BLaER1 (cell line): Measurements from ENCODE around the gene CDC25B.

ENCODE experiments used
- H3K27ac ChIP-seq: shearing (Covaris generic); formaldehyde crosslinking; 2 replicates; pipeline ENCODE4 v1.8.1; 2022
- H3K27me3 ChIP-seq: shearing (Covaris generic); formaldehyde crosslinking; 2 replicates; pipeline ENCODE4 v1.8.1; 2022
- H3K36me3 ChIP-seq: shearing (Covaris generic); formaldehyde crosslinking; 2 replicates; pipeline ENCODE4 v1.8.1; 2022
- H3K4me1 ChIP-seq: shearing (Covaris generic); formaldehyde crosslinking; 2 replicates; pipeline ENCODE4 v1.8.1; 2022
- H3K4me2 ChIP-seq: shearing (Covaris generic); formaldehyde crosslinking; 2 replicates; pipeline ENCODE4 v1.8.1; 2022
- H3K4me3 ChIP-seq: shearing (Covaris generic); formaldehyde crosslinking; 2 replicates; pipeline ENCODE4 v1.8.1; 2022
- H3K9ac ChIP-seq: shearing (Covaris generic); formaldehyde crosslinking; 2 replicates; pipeline ENCODE4 v1.8.1; 2022
- H3K9me3 ChIP-seq: shearing (Covaris generic); formaldehyde crosslinking; 2 replicates; pipeline ENCODE4 v1.8.1; 2022
- H4K20me1 ChIP-seq: shearing (Covaris generic); formaldehyde crosslinking; 2 replicates; pipeline ENCODE4 v1.8.1; 2022
- Cebpa-rat ChIP-seq: shearing (Covaris generic); IDR thresholded peaks from 2 replicates; pipeline ENCODE4 v1.8.1; 2022

The CDC25B gene

DNA sequence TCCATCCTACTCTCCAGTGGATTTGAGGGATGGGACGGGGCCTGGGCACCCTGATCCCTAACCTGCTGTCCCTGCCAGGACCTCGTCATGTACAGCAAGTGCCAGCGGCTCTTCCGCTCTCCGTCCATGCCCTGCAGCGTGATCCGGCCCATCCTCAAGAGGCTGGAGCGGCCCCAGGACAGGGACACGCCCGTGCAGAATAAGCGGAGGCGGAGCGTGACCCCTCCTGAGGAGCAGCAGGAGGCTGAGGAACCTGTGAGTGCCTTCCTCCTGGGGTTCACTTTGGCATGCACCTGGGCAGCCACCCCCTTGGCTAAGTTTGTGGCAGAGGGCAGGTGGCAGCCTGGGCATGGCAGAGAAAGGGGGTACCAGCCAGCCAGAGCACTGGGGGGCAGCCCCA is 5.7 kb downstream of the CDC25B start:
- Histone ChIP-seq H4K20me1 (peaks cover 2% of the 10 kb centered on the region; the same call in 1 of the 2 replicates), H3K9ac (no peak overlapping the region), H3K4me3 (no peak overlapping the region), H3K4me1 (peaks cover 77% of the 10 kb centered on the region), H3K27me3 (no peaks in the 10 kb centered on the region), H3K4me2 (peak overlapping the region; percentile 67), H3K36me3 (peaks cover 79% of the 10 kb centered on the region), H3K9me3 (no peaks in the 10 kb centered on the region), H3K27ac (peak overlapping the region; percentile 24; the same call in 1 of the 2 replicates)
- no peak for TF ChIP-seq Cebpa-rat

DNA sequence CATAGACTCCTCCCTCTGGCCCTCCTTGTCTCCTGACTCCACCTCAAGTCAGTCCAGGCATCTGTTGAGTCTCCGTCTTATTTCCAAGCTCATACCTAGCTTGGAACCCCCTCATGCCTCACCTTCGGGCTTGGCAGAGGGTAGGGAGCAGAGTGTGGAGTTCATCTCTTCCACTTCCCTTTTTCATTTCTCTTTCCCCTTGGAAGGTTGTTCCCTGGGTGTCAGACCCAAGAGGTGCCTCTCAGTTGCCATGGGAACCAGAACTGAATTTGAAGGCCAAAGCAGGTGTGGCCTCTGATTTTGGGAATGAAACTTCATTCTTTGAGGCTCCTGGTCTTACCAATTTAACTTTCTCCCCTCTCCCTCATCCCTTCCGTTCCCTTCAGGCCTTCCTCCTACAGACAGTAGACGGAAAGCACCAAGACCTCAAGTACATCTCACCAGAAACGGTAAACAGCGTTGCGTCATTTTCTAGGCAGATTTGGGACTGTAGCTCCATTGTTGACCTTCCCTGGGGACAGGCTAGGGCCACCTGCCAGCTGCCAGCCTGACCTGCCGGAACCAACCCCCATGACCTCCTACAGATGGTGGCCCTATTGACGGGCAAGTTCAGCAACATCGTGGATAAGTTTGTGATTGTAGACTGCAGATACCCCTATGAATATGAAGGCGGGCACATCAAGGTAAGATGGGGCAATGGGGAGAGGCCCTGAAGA is 6.6 kb downstream of the CDC25B start:
- Histone ChIP-seq H3K4me3 (no peak overlapping the region), H3K27ac (peak overlapping the region; percentile 24), H3K9ac (no peak overlapping the region; the same call in 1 of the 2 replicates), H3K9me3 (no peaks in the 10 kb centered on the region), H4K20me1 (no peaks in the 10 kb centered on the region), H3K4me1 (peaks cover 77% of the 10 kb centered on the region), H3K4me2 (peak overlapping the region; percentile 67), H3K36me3 (peaks cover 72% of the 10 kb centered on the region), H3K27me3 (no peaks in the 10 kb centered on the region)
- peak; percentile 50; the same call in 1 of the 2 replicates for TF ChIP-seq Cebpa-rat

DNA sequence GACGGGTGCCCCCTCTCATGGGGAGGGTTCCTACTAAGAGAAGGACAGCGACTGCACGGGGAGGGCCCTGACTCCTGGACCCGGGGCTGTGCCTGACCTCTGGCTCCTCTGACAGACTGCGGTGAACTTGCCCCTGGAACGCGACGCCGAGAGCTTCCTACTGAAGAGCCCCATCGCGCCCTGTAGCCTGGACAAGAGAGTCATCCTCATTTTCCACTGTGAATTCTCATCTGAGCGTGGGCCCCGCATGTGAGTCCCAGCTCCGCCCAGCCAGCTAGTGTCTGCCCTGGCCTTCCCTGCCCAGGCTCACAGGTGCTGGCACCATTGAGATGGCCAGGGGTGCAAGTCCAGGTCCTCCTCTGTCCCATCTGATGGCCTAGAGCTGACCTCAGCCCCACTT is 7.2 kb downstream of the CDC25B start:
- H3K27me3 ChIP-seq = no peaks in the 10 kb centered on the region
- TF ChIP-seq Cebpa-rat = no peak
- peak overlapping the region; percentile 67 for H3K4me2 ChIP-seq
- no peaks in the 10 kb centered on the region for H4K20me1 ChIP-seq
- no peak overlapping the region for H3K4me3 ChIP-seq
- H3K27ac ChIP-seq = peak overlapping the region; percentile 24; the same call in 1 of the 2 replicates
- no peak overlapping the region for H3K9ac ChIP-seq
- H3K36me3 ChIP-seq = peaks cover 69% of the 10 kb centered on the region
- no peaks in the 10 kb centered on the region for H3K9me3 ChIP-seq
- H3K4me1 ChIP-seq = peaks cover 76% of the 10 kb centered on the region

DNA sequence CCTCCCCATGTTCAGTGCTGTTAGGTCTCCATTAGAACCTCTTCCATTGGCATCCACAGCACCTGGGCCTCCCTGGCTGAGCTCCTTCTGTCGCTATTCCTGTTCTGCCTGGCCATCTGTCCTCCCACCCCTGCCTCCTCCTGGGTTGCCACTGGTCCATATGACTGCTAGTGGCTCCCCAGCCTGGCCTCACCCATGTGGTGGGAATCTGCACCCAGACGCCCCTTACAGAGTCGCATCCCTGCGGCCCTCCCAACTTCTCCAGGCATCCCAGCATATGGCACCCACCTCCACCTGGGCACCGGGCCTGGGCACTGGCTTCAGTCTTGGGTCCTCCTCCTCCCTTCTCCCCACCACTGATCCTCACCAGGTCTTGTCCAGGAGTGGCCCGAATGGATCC is 7.7 kb downstream of the CDC25B start:
- Histone ChIP-seq H3K27ac (peak overlapping the region; percentile 24; the same call in 1 of the 2 replicates), H3K4me1 (peaks cover 71% of the 10 kb centered on the region), H4K20me1 (no peaks in the 10 kb centered on the region), H3K4me2 (no peak overlapping the region), H3K9me3 (no peaks in the 10 kb centered on the region), H3K4me3 (no peak overlapping the region), H3K36me3 (peaks cover 65% of the 10 kb centered on the region), H3K9ac (no peak overlapping the region), H3K27me3 (no peaks in the 10 kb centered on the region)
- no peak for TF ChIP-seq Cebpa-rat

DNA sequence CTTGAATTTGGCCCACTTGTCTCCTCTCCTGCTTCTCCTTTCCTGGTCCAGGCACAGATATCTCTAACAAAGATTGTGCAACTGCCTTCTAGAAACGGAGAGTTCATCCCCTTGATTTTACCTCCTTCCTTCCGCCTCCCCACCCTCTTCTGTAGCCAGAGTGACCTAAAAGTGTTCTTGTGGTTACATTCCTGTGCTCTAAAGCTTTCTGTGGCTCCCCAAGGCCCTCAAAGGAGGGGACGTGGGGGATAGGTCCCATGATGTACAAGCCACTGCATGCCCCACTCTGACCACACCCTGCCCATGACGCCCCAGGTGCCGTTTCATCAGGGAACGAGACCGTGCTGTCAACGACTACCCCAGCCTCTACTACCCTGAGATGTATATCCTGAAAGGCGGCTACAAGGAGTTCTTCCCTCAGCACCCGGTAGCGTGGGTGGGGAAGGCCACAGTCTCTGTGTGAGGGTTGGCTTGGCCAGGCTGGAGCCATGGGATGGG is 8.2 kb downstream of the CDC25B start:
- no peak overlapping the region for H3K4me2 ChIP-seq
- H3K36me3 ChIP-seq = peaks cover 65% of the 10 kb centered on the region
- H3K9ac ChIP-seq = no peak overlapping the region
- H3K9me3 ChIP-seq = no peaks in the 10 kb centered on the region
- H4K20me1 ChIP-seq = no peaks in the 10 kb centered on the region
- TF ChIP-seq Cebpa-rat = peak; percentile 12; the same call in 1 of the 2 replicates
- H3K4me3 ChIP-seq = no peak overlapping the region
- no peak overlapping the region; the same call in 1 of the 2 replicates for H3K27ac ChIP-seq
- no peaks in the 10 kb centered on the region for H3K27me3 ChIP-seq
- peaks cover 66% of the 10 kb centered on the region for H3K4me1 ChIP-seq

DNA sequence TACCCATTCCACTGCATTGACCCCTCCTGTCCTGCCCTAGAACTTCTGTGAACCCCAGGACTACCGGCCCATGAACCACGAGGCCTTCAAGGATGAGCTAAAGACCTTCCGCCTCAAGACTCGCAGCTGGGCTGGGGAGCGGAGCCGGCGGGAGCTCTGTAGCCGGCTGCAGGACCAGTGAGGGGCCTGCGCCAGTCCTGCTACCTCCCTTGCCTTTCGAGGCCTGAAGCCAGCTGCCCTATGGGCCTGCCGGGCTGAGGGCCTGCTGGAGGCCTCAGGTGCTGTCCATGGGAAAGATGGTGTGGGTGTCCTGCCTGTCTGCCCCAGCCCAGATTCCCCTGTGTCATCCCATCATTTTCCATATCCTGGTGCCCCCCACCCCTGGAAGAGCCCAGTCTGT is 8.7 kb downstream of the CDC25B start:
- no peaks in the 10 kb centered on the region for H3K27me3 ChIP-seq
- H3K36me3 ChIP-seq = peaks cover 61% of the 10 kb centered on the region
- H3K9me3 ChIP-seq = no peaks in the 10 kb centered on the region
- H4K20me1 ChIP-seq = no peaks in the 10 kb centered on the region
- no peak overlapping the region for H3K27ac ChIP-seq
- H3K9ac ChIP-seq = no peak overlapping the region
- no peak for TF ChIP-seq Cebpa-rat
- H3K4me1 ChIP-seq = peaks cover 61% of the 10 kb centered on the region
- no peak overlapping the region for H3K4me3 ChIP-seq
- no peak overlapping the region for H3K4me2 ChIP-seq

DNA sequence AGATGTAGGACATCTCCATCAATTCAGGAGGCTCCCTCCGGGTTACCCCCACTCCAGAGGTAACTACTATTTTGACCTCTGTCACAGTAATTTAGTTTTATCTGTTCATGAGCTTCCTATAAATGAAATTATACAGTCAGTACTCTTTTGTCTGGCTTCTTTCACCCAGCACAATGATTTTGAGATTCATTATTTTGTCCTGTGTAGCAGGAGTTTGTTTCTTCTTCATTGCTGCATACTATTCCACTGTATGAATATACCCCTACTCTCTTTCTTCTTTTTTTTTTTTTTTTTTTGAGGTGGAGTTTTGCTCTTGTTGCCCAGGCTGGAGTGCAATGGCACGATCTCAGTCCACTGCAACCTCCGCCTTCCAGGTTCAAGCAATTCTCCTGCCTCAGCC is 12.4 kb downstream of the CDC25B start:
- no peaks in the 10 kb centered on the region for H3K27me3 ChIP-seq
- H3K4me1 ChIP-seq = peaks cover 43% of the 10 kb centered on the region
- H3K27ac ChIP-seq = no peak overlapping the region
- no peaks in the 10 kb centered on the region for H3K9me3 ChIP-seq
- no peak for TF ChIP-seq Cebpa-rat
- H3K9ac ChIP-seq = no peak overlapping the region
- H4K20me1 ChIP-seq = no peaks in the 10 kb centered on the region
- peaks cover 26% of the 10 kb centered on the region for H3K36me3 ChIP-seq
- no peak overlapping the region for H3K4me2 ChIP-seq
- H3K4me3 ChIP-seq = no peak overlapping the region

DNA sequence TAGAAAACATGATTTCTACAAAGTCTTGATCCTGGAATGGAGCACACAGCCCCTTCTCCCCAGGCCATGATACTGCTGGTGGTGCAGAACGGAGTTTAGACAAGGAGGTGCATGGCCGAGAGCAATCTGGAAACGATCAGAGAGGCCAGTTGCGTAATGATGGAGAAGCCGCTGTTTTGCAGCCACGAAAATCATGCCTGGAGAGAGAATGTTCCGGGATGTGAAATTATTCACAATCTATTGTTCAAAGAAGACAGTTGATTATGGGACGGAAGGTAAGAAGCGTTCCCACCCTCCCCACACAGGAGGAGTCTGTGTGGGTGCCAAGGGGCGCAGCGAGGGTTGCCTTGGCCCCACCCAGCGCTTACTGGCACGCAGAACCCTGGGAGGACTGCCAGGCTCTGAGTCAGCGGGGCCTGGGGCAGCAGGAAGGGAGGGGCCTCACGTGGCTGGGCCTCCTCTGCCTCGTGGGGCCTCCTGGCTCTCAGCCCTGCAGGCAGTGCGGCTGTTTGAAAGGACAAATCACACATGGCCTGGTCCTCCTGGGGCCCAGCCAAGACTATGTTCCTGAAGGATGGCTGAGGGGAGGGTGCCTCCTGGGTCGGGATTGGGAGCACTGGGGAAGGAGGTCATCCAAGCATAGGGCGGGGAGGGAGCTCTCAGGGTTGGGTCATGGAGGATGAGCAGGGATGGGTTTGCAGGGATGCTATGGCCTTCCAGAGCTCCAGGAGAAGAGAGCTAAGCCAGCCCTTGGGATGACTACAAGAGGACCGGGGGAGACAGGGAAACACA is 15.6 kb downstream of the CDC25B start:
- Histone ChIP-seq H4K20me1 (no peaks in the 10 kb centered on the region), H3K4me3 (no peak overlapping the region), H3K27me3 (no peaks in the 10 kb centered on the region), H3K27ac (peak overlapping the region; percentile 66), H3K4me2 (peak overlapping the region; percentile 69), H3K36me3 (no peaks in the 10 kb centered on the region), H3K9me3 (no peaks in the 10 kb centered on the region), H3K4me1 (peaks cover 42% of the 10 kb centered on the region), H3K9ac (peak overlapping the region; percentile 44; the same call in 1 of the 2 replicates)
- TF ChIP-seq Cebpa-rat = peak; percentile 79

DNA sequence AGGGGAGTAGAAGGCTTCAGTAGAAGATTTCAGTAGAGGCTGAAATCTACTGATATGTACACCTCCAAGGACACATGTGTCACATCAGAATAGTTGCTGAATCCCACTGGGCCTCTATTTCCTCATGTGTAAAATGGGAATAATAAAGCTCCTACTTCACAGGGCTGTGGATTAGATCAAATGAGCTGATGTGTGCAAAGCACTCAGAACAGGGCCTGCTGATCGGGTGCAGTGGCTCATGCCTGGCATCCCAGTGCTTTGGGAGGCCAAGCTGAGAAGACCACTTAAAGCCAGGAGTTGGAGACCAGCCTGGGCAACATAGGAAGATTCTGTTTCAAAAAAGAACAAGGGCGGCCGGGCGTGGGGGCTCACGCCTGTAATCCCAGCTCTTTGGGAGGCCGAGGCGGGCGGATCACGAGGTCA is 16.2 kb downstream of the CDC25B start:
- H3K27ac ChIP-seq = peak overlapping the region; percentile 66
- TF ChIP-seq Cebpa-rat = no peak
- no peak overlapping the region for H3K4me3 ChIP-seq
- H3K9me3 ChIP-seq = no peaks in the 10 kb centered on the region
- peaks cover 37% of the 10 kb centered on the region for H3K4me1 ChIP-seq
- H3K4me2 ChIP-seq = peak overlapping the region; percentile 69
- H4K20me1 ChIP-seq = no peaks in the 10 kb centered on the region
- no peaks in the 10 kb centered on the region for H3K27me3 ChIP-seq
- H3K36me3 ChIP-seq = no peaks in the 10 kb centered on the region
- no peak overlapping the region for H3K9ac ChIP-seq
